ENCODE results near the gene ERGIC3. TPM values are rescaled to one million over a fixed set of nuclear protein-coding genes. Genes with fewer than 3 reads are reported as not detected.

The ERGIC3 gene
- total and polyA plus RNA-seq, 2 of the 4 experiments (the other 2 are of a cell fraction), result 434 to 438 TPM

GRCh38 chr20:35597186-35597585 is 55.3 kb downstream of the ERGIC3 start:
- no peaks in the 10 kb centered on the region for H3K36me3 ChIP-seq (ENCODE audit: control insufficient read depth, insufficient read depth, low read length)
- no peak overlapping the region for H3K4me2 ChIP-seq (ENCODE audit: low read depth, low read length)
- no peaks in the 10 kb centered on the region for H3K9me1 ChIP-seq (ENCODE audit: insufficient read depth, low read length)
- dilution Hi-C loops (cut with HindIII; ENCODE audit: low sequenced_read_pairs, unreplicated experiment) (no loop called here), intact Hi-C loops (cut with micrococcal nuclease) (no loop called here), in situ Hi-C loops (cut with MboI; ENCODE audit: low sequenced_read_pairs) (no loop called here)
- BruUV-seq (replicated peaks), result no TSS peak
- H3K14ac ChIP-seq (replicated peaks; ENCODE audit: low read depth, low read length), result no peak overlapping the region
- H3K56ac ChIP-seq (ENCODE audit: extremely low read depth, insufficient read depth, low read length), result no peak overlapping the region
- no peak overlapping the region for H3K4me3 ChIP-seq (ENCODE audit: insufficient read depth, low read depth, low read length)
- H4K8ac ChIP-seq (ENCODE audit: low read depth in 2 of 2, low read length in 2 of 2), result no peak overlapping the region
- no peaks in the 10 kb centered on the region for H3K79me1 ChIP-seq (ENCODE audit: low read depth in 1 of 2, low read length in 2 of 2)
- ChIA-PET CTCF (no interaction called here), POLR2A (ENCODE audit: unreplicated experiment) (no interaction called here)
- H2AFZ ChIP-seq (replicated peaks; ENCODE audit: low read length, poor library complexity), result no peak overlapping the region
- no peak overlapping the region for H2BK20ac ChIP-seq (ENCODE audit: low read depth, low read length)
- no peak overlapping the region for H4K5ac ChIP-seq (ENCODE audit: low read depth, low read length)
- H3K9ac ChIP-seq (ENCODE audit: low read depth, low read length), result no peak overlapping the region
- DNase-seq (no peak), ATAC-seq (ENCODE audit: low read depth) (no peak)
- no peaks in the 10 kb centered on the region for H3K9me3 ChIP-seq (ENCODE audit: control insufficient read depth, insufficient read depth, low read length)
- no peak overlapping the region for H4K91ac ChIP-seq (ENCODE audit: insufficient read depth, low read depth, low read length)
- H2AK5ac ChIP-seq (ENCODE audit: low read depth, low read length), result no peak overlapping the region
- no peak overlapping the region for H3K4ac ChIP-seq (ENCODE audit: low read depth, low read length)
- H3K27ac ChIP-seq (ENCODE audit: insufficient read depth, low read length), result no peak overlapping the region
- H2BK5ac ChIP-seq (ENCODE audit: low read depth, low read length, poor library complexity, severe bottlenecking), result no peak overlapping the region
- TF ChIP-seq CHD1 (IDR thresholded peaks at IDR 0.05; ENCODE audit: low read depth, low read length) (no peak), CTCF (conservative IDR thresholded peaks at IDR 0.05; ENCODE audit: low read depth, low read length) (no peak), ELK1 (IDR thresholded peaks at IDR 0.05; ENCODE audit: borderline replicate concordance, low read depth, low read length) (no peak), RAD21 (IDR thresholded peaks at IDR 0.05; ENCODE audit: low read length) (no peak), RFX5 (IDR thresholded peaks at IDR 0.05; ENCODE audit: low read depth, low read length) (no peak), MAZ (IDR thresholded peaks at IDR 0.05; ENCODE audit: borderline replicate concordance, low read depth, low read length) (no peak), RCOR1 (IDR thresholded peaks at IDR 0.05; ENCODE audit: insufficient replicate concordance, low read length) (no peak), POLR2A (IDR thresholded peaks at IDR 0.05; ENCODE audit: low read depth, low read length) (no peak), NFE2L2 (IDR thresholded peaks at IDR 0.05; ENCODE audit: low read depth, low read length) (no peak), FOS (IDR thresholded peaks at IDR 0.05; ENCODE audit: low read depth, low read length) (no peak), CEBPB (IDR thresholded peaks at IDR 0.05; ENCODE audit: low read depth, low read length) (no peak), MAFK (IDR thresholded peaks at IDR 0.05; ENCODE audit: low read depth, low read length) (no peak)
- H3K23ac ChIP-seq (ENCODE audit: low read depth, low read length), result no peak overlapping the region
- H2BK15ac ChIP-seq (ENCODE audit: low read depth, low read length), result no peak overlapping the region
- no CpG with 5 or more reads among the region's 2 CpGs for WGBS, 2 experiments (ENCODE audit: extremely low coverage in 2 of 2, insufficient read length in 1 of 2)
- H4K20me1 ChIP-seq (ENCODE audit: insufficient read depth, low read length), result no peaks in the 10 kb centered on the region; the same call in 1 of the 2 replicates
- peaks cover 48% of the 10 kb centered on the region for H3K27me3 ChIP-seq (ENCODE audit: control insufficient read depth, insufficient read depth, low read length)
- peaks cover 3% of the 10 kb centered on the region for H3K4me1 ChIP-seq (ENCODE audit: control insufficient read depth, insufficient read depth, low read length)
- no peak overlapping the region for H3K18ac ChIP-seq (ENCODE audit: low read depth, low read length)
- no peak overlapping the region for H2BK120ac ChIP-seq (ENCODE audit: low read depth, low read length)
- no peak overlapping the region for H2AK9ac ChIP-seq (replicated peaks; ENCODE audit: low read depth, low read length, poor library complexity)

Measured in IMR-90 (cell line).